HEK293T (cell line): ENCODE results near the gene ABCB7.

ENCODE experiments used
- CTCF ChIA-PET: fragments of 350-600 bp; formaldehyde crosslinking; extraction: SDS; loops from one replicate; lab custom pipeline; 2021; ENCODE audit warnings: antibody characterized with exemption, inconsistent platforms; lab: Yijun Ruan, JAX
- POLR2A ChIA-PET: fragments of 350-600 bp; formaldehyde crosslinking; extraction: SDS; loops from one replicate; lab custom pipeline; 2020; ENCODE audit warnings: antibody characterized with exemption, inconsistent platforms; lab: Yijun Ruan, JAX
- DNase-seq: peaks from one replicate; pipeline ENCODE4 v3.0.0; 2012; ENCODE audit warnings: mixed read lengths; ENCODE audit errors: extremely low spot score
- CTBP1 ChIP-seq: fragments of 450-650 bp; IDR thresholded peaks from 2 replicates; pipeline ENCODE4 v1.6.1; 2016; ENCODE audit warnings: borderline replicate concordance
- LEF1 ChIP-seq: fragments of 450-650 bp; IDR thresholded peaks from 2 replicates; pipeline ENCODE4 v1.6.1; 2017; ENCODE audit warnings: mild to moderate bottlenecking, borderline replicate concordance
- SP1 ChIP-seq: fragments of 450-650 bp; IDR thresholded peaks from 2 replicates; pipeline ENCODE4 v1.6.1; 2017
- TARDBP ChIP-seq: fragments of 450-650 bp; IDR thresholded peaks from 2 replicates; pipeline ENCODE4 v1.6.1; 2016
- TF ChIP-seq, protein P1 (sequence below): fragments of 450-650 bp; IDR thresholded peaks from 2 replicates; pipeline ENCODE4 v1.6.1; 2016

The ABCB7 gene

DNA sequence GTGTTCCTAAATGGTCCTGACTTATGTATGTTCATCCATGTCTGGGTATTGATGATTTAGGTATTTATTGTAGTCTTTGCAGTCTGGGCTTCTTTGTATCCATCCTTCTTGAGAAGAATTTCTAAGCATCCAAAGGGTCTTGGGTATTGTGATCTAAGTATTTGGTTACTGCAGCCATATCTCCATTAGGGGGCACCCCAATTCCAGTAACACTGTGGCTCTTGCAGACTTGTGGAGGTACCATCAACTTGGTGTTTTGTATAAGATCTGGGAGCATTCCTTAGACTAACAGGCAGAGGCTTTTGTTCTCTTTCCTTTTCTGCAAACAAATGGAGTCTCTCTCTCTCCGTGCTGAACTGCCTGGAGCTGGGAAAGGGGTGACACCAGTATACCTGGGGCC is 117.2 kb downstream of the ABCB7 start:
- ChIA-PET CTCF (no interaction called here), POLR2A (no interaction called here)
- TF ChIP-seq LEF1 (no peak), CTBP1 (no peak), TARDBP (no peak), SP1 (no peak)
- TF ChIP-seq, protein P1, sequence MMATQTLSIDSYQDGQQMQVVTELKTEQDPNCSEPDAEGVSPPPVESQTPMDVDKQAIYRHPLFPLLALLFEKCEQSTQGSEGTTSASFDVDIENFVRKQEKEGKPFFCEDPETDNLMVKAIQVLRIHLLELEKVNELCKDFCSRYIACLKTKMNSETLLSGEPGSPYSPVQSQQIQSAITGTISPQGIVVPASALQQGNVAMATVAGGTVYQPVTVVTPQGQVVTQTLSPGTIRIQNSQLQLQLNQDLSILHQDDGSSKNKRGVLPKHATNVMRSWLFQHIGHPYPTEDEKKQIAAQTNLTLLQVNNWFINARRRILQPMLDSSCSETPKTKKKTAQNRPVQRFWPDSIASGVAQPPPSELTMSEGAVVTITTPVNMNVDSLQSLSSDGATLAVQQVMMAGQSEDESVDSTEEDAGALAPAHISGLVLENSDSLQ, result no peak
- DNase-seq, result no peak
